IMR-90 (cell line): ENCODE results near the gene CADM2. TPM values are rescaled to one million over a fixed set of nuclear protein-coding genes. Genes with fewer than 3 reads are reported as not detected.

Experiments
- ATAC-seq: fragments of 200-7000 bp; cut with Tn5 transposase; 2 replicates; pipeline ENCODE4 v1.9.1; 2020; ENCODE audit warnings: low read depth, mild to moderate bottlenecking, moderate library complexity
- BruUV-seq: library from RNA; stranded (reverse); fragments of 400-500 nt; replicated peaks from 2 replicates; lab custom pipeline; 2021; lab: Mats Ljungman, UMichigan
- CTCF ChIA-PET: fragments of 300-600 bp; formaldehyde crosslinking; extraction: SDS; loops from one replicate; lab custom pipeline; 2021; ENCODE audit warnings: antibody characterized with exemption; lab: Yijun Ruan, JAX
- POLR2A ChIA-PET: fragments of 300-600 bp; sonication (Branson Sonifier 250); formaldehyde crosslinking; loops from one replicate; lab custom pipeline; 2022; ENCODE audit warnings: antibody characterized with exemption; ENCODE audit not compliant: unreplicated experiment; lab: Charles Lee
- DNase-seq: peaks from one replicate; pipeline ENCODE4 v3.0.0; 2013
- H2AFZ ChIP-seq: replicated peaks from 2 replicates; pipeline ENCODE3; 2013; ENCODE audit warnings: low read length, mild to moderate bottlenecking; ENCODE audit not compliant: poor library complexity
- H2AK5ac ChIP-seq: 2 replicates; pipeline ENCODE4 v1.6.1; 2013; ENCODE audit warnings: low read depth, low read length, inconsistent platforms
- H2AK9ac ChIP-seq: replicated peaks from 2 replicates; pipeline ENCODE3; 2013; ENCODE audit warnings: mild to moderate bottlenecking, low read depth, low read length, moderate library complexity; ENCODE audit not compliant: poor library complexity
- H2BK120ac ChIP-seq: 2 replicates; pipeline ENCODE4 v1.6.1; 2013; ENCODE audit warnings: low read depth, low read length, inconsistent platforms
- H2BK15ac ChIP-seq: 3 replicates; pipeline ENCODE4 v1.6.1; 2013; ENCODE audit warnings: low read depth, low read length, inconsistent platforms
- H2BK20ac ChIP-seq: 2 replicates; pipeline ENCODE4 v1.6.1; 2013; ENCODE audit warnings: low read depth, mild to moderate bottlenecking, inconsistent platforms, low read length, moderate library complexity
- H2BK5ac ChIP-seq: 2 replicates; pipeline ENCODE4 v1.6.1; 2013; ENCODE audit warnings: mild to moderate bottlenecking, low read depth, low read length, inconsistent platforms; ENCODE audit not compliant: poor library complexity, severe bottlenecking
- H3K14ac ChIP-seq: replicated peaks from 2 replicates; pipeline ENCODE4 v1.6.1; 2013; ENCODE audit warnings: low read depth, low read length, inconsistent platforms
- H3K18ac ChIP-seq: 2 replicates; pipeline ENCODE4 v1.6.1; 2013; ENCODE audit warnings: low read depth, low read length, control low read depth
- H3K23ac ChIP-seq: 2 replicates; pipeline ENCODE4 v1.6.1; 2013; ENCODE audit warnings: low read depth, low read length, inconsistent platforms
- H3K27ac ChIP-seq: 2 replicates; pipeline ENCODE4 v1.5.1; 2013; ENCODE audit warnings: mild to moderate bottlenecking, control low read depth, low read length; ENCODE audit not compliant: insufficient read depth
- H3K27me3 ChIP-seq: 2 replicates; pipeline ENCODE4 v1.6.1; 2013; ENCODE audit warnings: low read length; ENCODE audit not compliant: control insufficient read depth, insufficient read depth
- H3K36me3 ChIP-seq: 2 replicates; pipeline ENCODE4 v1.6.1; 2013; ENCODE audit warnings: low read length, mixed read lengths; ENCODE audit not compliant: control insufficient read depth, insufficient read depth
- H3K4ac ChIP-seq: 2 replicates; pipeline ENCODE4 v1.6.1; 2013; ENCODE audit warnings: low read depth, low read length, inconsistent platforms
- H3K4me1 ChIP-seq: 2 replicates; pipeline ENCODE4 v1.6.1; 2013; ENCODE audit warnings: low read length, mixed read lengths; ENCODE audit not compliant: control insufficient read depth, insufficient read depth
- H3K4me2 ChIP-seq: 2 replicates; pipeline ENCODE4 v1.6.1; 2013; ENCODE audit warnings: low read depth, mild to moderate bottlenecking, control low read depth, low read length, moderate library complexity
- H3K4me3 ChIP-seq: 2 replicates; pipeline ENCODE4 v1.5.1; 2013; ENCODE audit warnings: low read depth, mild to moderate bottlenecking, control low read depth, low read length, moderate library complexity; ENCODE audit not compliant: insufficient read depth
- H3K56ac ChIP-seq: 2 replicates; pipeline ENCODE4 v1.6.1; 2013; ENCODE audit warnings: low read length, inconsistent platforms; ENCODE audit not compliant: insufficient read depth; ENCODE audit errors: extremely low read depth
- H3K79me1 ChIP-seq, 2 experiments: 2 replicates each; pipeline ENCODE4 v1.6.1; 2013; ENCODE audit warnings: low read length in 2 of 2, inconsistent platforms in 1 of 2, low read depth in 1 of 2
- H3K9ac ChIP-seq: 2 replicates; pipeline ENCODE4 v1.6.1; 2013; ENCODE audit warnings: low read depth, low read length, control low read depth
- H3K9me1 ChIP-seq: 2 replicates; pipeline ENCODE4 v1.6.1; 2013; ENCODE audit warnings: low read length, inconsistent platforms; ENCODE audit not compliant: insufficient read depth
- H3K9me3 ChIP-seq: 2 replicates; pipeline ENCODE4 v1.6.1; 2013; ENCODE audit warnings: low read length; ENCODE audit not compliant: control insufficient read depth, insufficient read depth
- H4K20me1 ChIP-seq: 2 replicates; pipeline ENCODE4 v1.6.1; 2013; ENCODE audit warnings: low read length, inconsistent platforms; ENCODE audit not compliant: insufficient read depth
- H4K5ac ChIP-seq: 2 replicates; pipeline ENCODE4 v1.6.1; 2013; ENCODE audit warnings: mild to moderate bottlenecking, low read depth, low read length, control low read depth
- H4K8ac ChIP-seq, 2 experiments: 2 replicates each; pipeline ENCODE4 v1.6.1; 2013; ENCODE audit warnings: low read depth in 2 of 2, low read length in 2 of 2, control low read depth in 1 of 2, inconsistent platforms in 1 of 2
- H4K91ac ChIP-seq: 2 replicates; pipeline ENCODE4 v1.6.1; 2013; ENCODE audit warnings: low read depth, low read length, inconsistent platforms; ENCODE audit not compliant: insufficient read depth
- BHLHE40 ChIP-seq: fragments of 150-350 bp; IDR thresholded peaks from 2 replicates; pipeline ENCODE4 v1.6.1; 2016; ENCODE audit warnings: mild to moderate bottlenecking, low read depth, low read length
- CHD1 ChIP-seq: IDR thresholded peaks from 2 replicates; pipeline ENCODE4 v1.6.1; 2012; ENCODE audit warnings: low read depth, low read length, improper control_type of control experiment
- FOS ChIP-seq: fragments of 150-350 bp; IDR thresholded peaks from 2 replicates; pipeline ENCODE4 v1.6.1; 2016; ENCODE audit warnings: low read depth, low read length
- MAFK ChIP-seq: IDR thresholded peaks from 2 replicates; pipeline ENCODE4 v1.6.1; 2012; ENCODE audit warnings: low read depth, low read length, improper control_type of control experiment
- MAZ ChIP-seq: IDR thresholded peaks from 2 replicates; pipeline ENCODE4 v1.6.1; 2012; ENCODE audit warnings: low read depth, mild to moderate bottlenecking, low read length, improper control_type of control experiment, moderate library complexity, borderline replicate concordance
- MXI1 ChIP-seq: IDR thresholded peaks from 2 replicates; pipeline ENCODE4 v1.6.1; 2012; ENCODE audit warnings: low read depth, mild to moderate bottlenecking, low read length, moderate library complexity, borderline replicate concordance
- NFE2L2 ChIP-seq: fragments of 150-350 bp; IDR thresholded peaks from 2 replicates; pipeline ENCODE4 v1.6.1; 2016; ENCODE audit warnings: low read depth, mild to moderate bottlenecking, low read length
- RAD21 ChIP-seq: IDR thresholded peaks from 2 replicates; pipeline ENCODE4 v1.6.1; 2012; ENCODE audit warnings: low read length, improper control_type of control experiment
- RCOR1 ChIP-seq: IDR thresholded peaks from 2 replicates; pipeline ENCODE4 v1.6.1; 2012; ENCODE audit warnings: mild to moderate bottlenecking, low read length, improper control_type of control experiment; ENCODE audit not compliant: insufficient replicate concordance
- RFX5 ChIP-seq: IDR thresholded peaks from 2 replicates; pipeline ENCODE4 v1.8.0; 2012; ENCODE audit warnings: low read depth, mild to moderate bottlenecking, low read length, moderate library complexity
- SMC3 ChIP-seq: fragments of 150-350 bp; IDR thresholded peaks from 2 replicates; pipeline ENCODE4 v1.6.1; 2016; ENCODE audit warnings: low read depth, mild to moderate bottlenecking, antibody characterized with exemption, low read length, moderate library complexity
- WGBS, 2 experiments: methylation state at CpG; one replicate each; pipeline versions ENCODE4 v1.1.5 to v1.1.7; 2013; ENCODE audit warnings: missing lambda C conversion rate in 2 of 2; ENCODE audit not compliant: insufficient read length in 1 of 2; ENCODE audit errors: extremely low coverage in 2 of 2; 5-methylcytosine and 5-hydroxymethylcytosine counted together
- dilution Hi-C: fragments of 300-500 bp; cut with HindIII; formaldehyde crosslinking; loops from one replicate; pipeline ENCODE4 v1.14.3; 2018; ENCODE audit warnings: low sequenced_read_pairs; ENCODE audit not compliant: unreplicated experiment
- in situ Hi-C: fragments of 300-500 bp; cut with MboI; formaldehyde crosslinking; loops from 3 replicates; pipeline ENCODE4 v1.14.3; 2019; ENCODE audit warnings: low sequenced_read_pairs, inconsistent platforms, mixed read lengths
- intact Hi-C: fragments of 100-400 bp; cut with micrococcal nuclease; formaldehyde crosslinking; loops from 2 replicates; pipeline ENCODE4 v1.10.0; 2022
- polyA plus RNA-seq, 3 experiments: library from polyadenylated mRNA; depleted of rRNA; stranded (reverse); fragments of >200 nt; gene quantifications; 2 replicates each; pipeline ENCODE4 v1.2.3, GENCODE V29; 2012; ENCODE audit warnings: low replicate concordance in 1 of 3
- total RNA-seq: library from RNA; depleted of rRNA; stranded (reverse); fragments of >200 nt; gene quantifications from 2 replicates; pipeline ENCODE4 v1.2.3, GENCODE V29; 2012
- TF ChIP-seq, protein P1 (sequence below): conservative IDR thresholded peaks from 2 replicates; pipeline ENCODE4 v1.5.1; 2012; ENCODE audit warnings: mild to moderate bottlenecking, low read depth, low read length, improper control_type of control experiment
- TF ChIP-seq, protein P2 (sequence below): fragments of 150-350 bp; IDR thresholded peaks from 2 replicates; pipeline ENCODE4 v1.6.1; 2016; ENCODE audit warnings: low read depth, mild to moderate bottlenecking, low read length, moderate library complexity, borderline replicate concordance
- TF ChIP-seq, protein P3 (sequence below): fragments of 150-350 bp; IDR thresholded peaks from 2 replicates; pipeline ENCODE4 v1.6.1; 2017; ENCODE audit warnings: mild to moderate bottlenecking, antibody characterized with exemption, low read length, low read depth

CADM2 gene
- total and polyA plus RNA-seq, 2 of the 4 experiments (the other 2 are of a cell fraction), result not detected

DNA sequence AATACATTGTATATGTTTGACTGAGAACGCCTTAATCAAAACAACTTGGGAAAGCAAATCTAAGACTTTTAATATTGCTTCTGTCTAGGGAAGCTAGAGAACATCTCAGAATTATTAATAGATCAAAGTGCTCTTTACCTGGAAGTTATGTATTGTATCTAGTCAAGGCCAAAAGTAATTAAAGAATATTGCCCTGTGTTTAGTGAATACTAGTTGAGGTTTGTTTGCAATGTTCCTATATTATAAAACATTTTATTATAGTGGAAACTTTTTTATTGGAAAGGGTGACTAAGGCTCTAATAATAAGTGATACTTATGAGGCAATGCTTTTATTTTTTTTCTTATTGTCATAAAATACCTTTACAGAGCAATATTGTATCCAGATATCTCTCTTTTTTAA is 118.2 kb downstream of the CADM2 start:
- no peak overlapping the region for H2AK9ac ChIP-seq
- H3K27ac ChIP-seq, result no peak overlapping the region
- no peak overlapping the region for H3K9ac ChIP-seq
- no peak overlapping the region for H2BK20ac ChIP-seq
- H3K79me1 ChIP-seq, result no peaks in the 10 kb centered on the region
- DNase-seq (no peak), ATAC-seq (no peak)
- TF ChIP-seq, protein P1, sequence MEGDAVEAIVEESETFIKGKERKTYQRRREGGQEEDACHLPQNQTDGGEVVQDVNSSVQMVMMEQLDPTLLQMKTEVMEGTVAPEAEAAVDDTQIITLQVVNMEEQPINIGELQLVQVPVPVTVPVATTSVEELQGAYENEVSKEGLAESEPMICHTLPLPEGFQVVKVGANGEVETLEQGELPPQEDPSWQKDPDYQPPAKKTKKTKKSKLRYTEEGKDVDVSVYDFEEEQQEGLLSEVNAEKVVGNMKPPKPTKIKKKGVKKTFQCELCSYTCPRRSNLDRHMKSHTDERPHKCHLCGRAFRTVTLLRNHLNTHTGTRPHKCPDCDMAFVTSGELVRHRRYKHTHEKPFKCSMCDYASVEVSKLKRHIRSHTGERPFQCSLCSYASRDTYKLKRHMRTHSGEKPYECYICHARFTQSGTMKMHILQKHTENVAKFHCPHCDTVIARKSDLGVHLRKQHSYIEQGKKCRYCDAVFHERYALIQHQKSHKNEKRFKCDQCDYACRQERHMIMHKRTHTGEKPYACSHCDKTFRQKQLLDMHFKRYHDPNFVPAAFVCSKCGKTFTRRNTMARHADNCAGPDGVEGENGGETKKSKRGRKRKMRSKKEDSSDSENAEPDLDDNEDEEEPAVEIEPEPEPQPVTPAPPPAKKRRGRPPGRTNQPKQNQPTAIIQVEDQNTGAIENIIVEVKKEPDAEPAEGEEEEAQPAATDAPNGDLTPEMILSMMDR, result no peak
- no peak for TF ChIP-seq MAFK
- TF ChIP-seq MXI1, result no peak
- no peak for TF ChIP-seq FOS
- no peak for TF ChIP-seq SMC3
- no peak for TF ChIP-seq BHLHE40
- no peak for TF ChIP-seq CHD1
- TF ChIP-seq RCOR1, result no peak
- TF ChIP-seq, protein P2, sequence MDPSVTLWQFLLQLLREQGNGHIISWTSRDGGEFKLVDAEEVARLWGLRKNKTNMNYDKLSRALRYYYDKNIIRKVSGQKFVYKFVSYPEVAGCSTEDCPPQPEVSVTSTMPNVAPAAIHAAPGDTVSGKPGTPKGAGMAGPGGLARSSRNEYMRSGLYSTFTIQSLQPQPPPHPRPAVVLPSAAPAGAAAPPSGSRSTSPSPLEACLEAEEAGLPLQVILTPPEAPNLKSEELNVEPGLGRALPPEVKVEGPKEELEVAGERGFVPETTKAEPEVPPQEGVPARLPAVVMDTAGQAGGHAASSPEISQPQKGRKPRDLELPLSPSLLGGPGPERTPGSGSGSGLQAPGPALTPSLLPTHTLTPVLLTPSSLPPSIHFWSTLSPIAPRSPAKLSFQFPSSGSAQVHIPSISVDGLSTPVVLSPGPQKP, result no peak
- no peak for TF ChIP-seq NFE2L2
- no peak for TF ChIP-seq RAD21
- no peak for TF ChIP-seq RFX5
- TF ChIP-seq, protein P3, sequence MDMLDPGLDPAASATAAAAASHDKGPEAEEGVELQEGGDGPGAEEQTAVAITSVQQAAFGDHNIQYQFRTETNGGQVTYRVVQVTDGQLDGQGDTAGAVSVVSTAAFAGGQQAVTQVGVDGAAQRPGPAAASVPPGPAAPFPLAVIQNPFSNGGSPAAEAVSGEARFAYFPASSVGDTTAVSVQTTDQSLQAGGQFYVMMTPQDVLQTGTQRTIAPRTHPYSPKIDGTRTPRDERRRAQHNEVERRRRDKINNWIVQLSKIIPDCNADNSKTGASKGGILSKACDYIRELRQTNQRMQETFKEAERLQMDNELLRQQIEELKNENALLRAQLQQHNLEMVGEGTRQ, result no peak
- no peak for TF ChIP-seq MAZ
- H2AFZ ChIP-seq, result no peak overlapping the region
- H4K20me1 ChIP-seq, result no peaks in the 10 kb centered on the region
- no peak overlapping the region for H3K4ac ChIP-seq
- no peaks in the 10 kb centered on the region for H3K4me1 ChIP-seq
- no peak overlapping the region for H3K14ac ChIP-seq
- no TSS peak for BruUV-seq
- H3K27me3 ChIP-seq, result no peaks in the 10 kb centered on the region
- H3K23ac ChIP-seq, result no peak overlapping the region
- H3K9me1 ChIP-seq, result no peaks in the 10 kb centered on the region
- no peak overlapping the region for H3K4me2 ChIP-seq
- H2BK120ac ChIP-seq, result no peak overlapping the region
- H4K5ac ChIP-seq, result no peak overlapping the region
- H3K18ac ChIP-seq, result no peak overlapping the region
- no peak overlapping the region for H2AK5ac ChIP-seq
- H2BK5ac ChIP-seq, result no peak overlapping the region
- intact Hi-C loops (no loop called here), dilution Hi-C loops (no loop called here), in situ Hi-C loops (no loop called here)
- H3K36me3 ChIP-seq, result no peaks in the 10 kb centered on the region
- WGBS, 2 experiments, result no CpG with 5 or more reads among the region's 1 CpG
- CTCF ChIA-PET, result no interaction called here
- H3K9me3 ChIP-seq, result no peaks in the 10 kb centered on the region
- H4K8ac ChIP-seq, result no peak overlapping the region
- H2BK15ac ChIP-seq, result no peak overlapping the region
- POLR2A ChIA-PET, result no interaction called here
- no peak overlapping the region for H4K91ac ChIP-seq
- no peak overlapping the region for H3K56ac ChIP-seq
- H3K4me3 ChIP-seq, result no peak overlapping the region
